Measurements from ENCODE around the gene MTUS2. TPM values are rescaled to one million over a fixed set of nuclear protein-coding genes. Genes with fewer than 3 reads are reported as not detected.

Gene MTUS2
- total and polyA plus RNA-seq, 2 donors (not counting 3 experiments of a cell fraction or from before 2014, with no cell fraction given): not detected

DNA sequence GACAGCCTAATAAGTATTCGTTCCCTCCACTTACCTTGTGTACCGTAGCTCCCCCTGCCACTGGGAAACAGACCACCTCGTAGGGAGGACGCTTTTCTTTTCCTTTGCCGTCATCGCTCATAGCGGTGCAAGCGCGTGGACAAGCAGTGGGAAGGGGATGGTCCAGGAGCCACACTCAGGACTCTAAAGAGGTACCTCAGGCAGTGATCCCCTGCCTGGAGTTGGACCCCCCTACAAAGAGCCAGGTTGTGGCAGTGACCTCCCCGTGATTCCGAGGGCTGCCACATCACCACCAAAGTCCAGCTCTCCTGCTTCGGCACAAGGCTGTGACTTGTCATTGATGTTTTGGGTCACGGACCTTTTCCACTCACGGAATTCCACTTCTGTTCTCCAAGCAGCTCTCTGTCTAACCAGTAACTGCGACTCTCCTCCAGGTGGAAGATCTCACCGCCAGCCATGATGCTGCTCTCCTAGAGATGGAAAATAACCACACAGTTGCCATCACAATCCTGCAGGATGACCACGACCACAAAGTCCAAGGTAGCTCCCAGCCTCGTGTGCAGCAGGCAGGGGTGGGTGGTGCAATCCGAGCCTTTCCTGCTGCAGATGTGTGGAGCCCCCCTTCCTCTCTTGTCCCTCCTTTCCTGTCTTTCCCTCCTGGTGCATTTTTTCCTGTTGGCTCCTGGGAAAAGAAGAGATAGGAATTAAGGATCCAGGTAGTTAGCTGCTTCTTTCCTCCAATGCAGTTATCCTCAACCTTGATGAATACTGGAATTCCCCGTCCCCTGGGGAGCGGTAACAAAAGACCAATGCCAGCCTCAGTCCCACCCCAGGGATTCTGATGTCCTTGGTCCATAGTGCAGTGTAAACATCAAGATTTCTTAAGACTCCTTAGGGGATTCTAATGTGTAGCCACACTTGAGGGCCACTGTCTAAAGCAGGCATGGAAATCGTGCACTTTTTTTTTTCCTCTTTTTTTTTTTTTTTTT is 667.6 kb downstream of the MTUS2 start:
- dilution Hi-C loops (cut with MboI; ENCODE audit: extremely low pct_ligation_motif_present, low sequenced_read_pairs) (no loop called here), intact Hi-C loops (cut with micrococcal nuclease) (no loop called here)
- no peak overlapping the region for H3K27ac ChIP-seq (ENCODE audit: insufficient read depth, low read depth, low read length)
- peaks cover 0 to 5% of the 10 kb centered on the region in 2 experiments for H3K27me3 ChIP-seq (ENCODE audit: control insufficient read depth in 2 of 2, insufficient read depth in 2 of 2, low read length in 2 of 2)
- TF ChIP-seq POLR2AphosphoS5 (IDR thresholded peaks at IDR 0.05; ENCODE audit: insufficient read depth, low read depth, low read length): no peak
- TF ChIP-seq EZH2 (IDR thresholded peaks at IDR 0.05; ENCODE audit: borderline replicate concordance, low read depth, low read length, severe bottlenecking): no peak
- TF ChIP-seq, protein P1, sequence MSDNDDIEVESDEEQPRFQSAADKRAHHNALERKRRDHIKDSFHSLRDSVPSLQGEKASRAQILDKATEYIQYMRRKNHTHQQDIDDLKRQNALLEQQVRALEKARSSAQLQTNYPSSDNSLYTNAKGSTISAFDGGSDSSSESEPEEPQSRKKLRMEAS (IDR thresholded peaks at IDR 0.05; ENCODE audit: insufficient read depth, insufficient read length): no peak
- TF ChIP-seq, protein P2, sequence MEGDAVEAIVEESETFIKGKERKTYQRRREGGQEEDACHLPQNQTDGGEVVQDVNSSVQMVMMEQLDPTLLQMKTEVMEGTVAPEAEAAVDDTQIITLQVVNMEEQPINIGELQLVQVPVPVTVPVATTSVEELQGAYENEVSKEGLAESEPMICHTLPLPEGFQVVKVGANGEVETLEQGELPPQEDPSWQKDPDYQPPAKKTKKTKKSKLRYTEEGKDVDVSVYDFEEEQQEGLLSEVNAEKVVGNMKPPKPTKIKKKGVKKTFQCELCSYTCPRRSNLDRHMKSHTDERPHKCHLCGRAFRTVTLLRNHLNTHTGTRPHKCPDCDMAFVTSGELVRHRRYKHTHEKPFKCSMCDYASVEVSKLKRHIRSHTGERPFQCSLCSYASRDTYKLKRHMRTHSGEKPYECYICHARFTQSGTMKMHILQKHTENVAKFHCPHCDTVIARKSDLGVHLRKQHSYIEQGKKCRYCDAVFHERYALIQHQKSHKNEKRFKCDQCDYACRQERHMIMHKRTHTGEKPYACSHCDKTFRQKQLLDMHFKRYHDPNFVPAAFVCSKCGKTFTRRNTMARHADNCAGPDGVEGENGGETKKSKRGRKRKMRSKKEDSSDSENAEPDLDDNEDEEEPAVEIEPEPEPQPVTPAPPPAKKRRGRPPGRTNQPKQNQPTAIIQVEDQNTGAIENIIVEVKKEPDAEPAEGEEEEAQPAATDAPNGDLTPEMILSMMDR (IDR thresholded peaks at IDR 0.05; ENCODE audit: extremely low read depth in 1 of 2, insufficient read depth in 1 of 2, low read depth in 1 of 2, low read length in 2 of 2): no peak
- TF ChIP-seq GATA2 (IDR thresholded peaks at IDR 0.05; ENCODE audit: insufficient read depth, insufficient read length, low read depth, low read length): no peak
- TF ChIP-seq POLR2A (IDR thresholded peaks at IDR 0.05; ENCODE audit: low read depth, low read length): no peak
- TF ChIP-seq MYC (IDR thresholded peaks at IDR 0.05; ENCODE audit: low read depth, low read length): no peak
- no peak for TF ChIP-seq FOS (IDR thresholded peaks at IDR 0.05; ENCODE audit: borderline replicate concordance, insufficient read depth, low read length)
- no peak for TF ChIP-seq JUN (IDR thresholded peaks at IDR 0.05; ENCODE audit: borderline replicate concordance, insufficient read depth, insufficient read length, low read depth)
- H3K9ac ChIP-seq (replicated peaks; ENCODE audit: extremely low read depth, insufficient read depth, low read length): no peak overlapping the region
- H3K9me1 ChIP-seq (replicated peaks; ENCODE audit: control insufficient read depth, extremely low read depth, insufficient read depth, low read length): no peaks in the 10 kb centered on the region
- no peak overlapping the region for H3K4me3 ChIP-seq (replicated peaks in 1 of 3; ENCODE audit: insufficient read depth in 1 of 3, low read depth in 1 of 3, low read length in 3 of 3)
- POLR2A ChIA-PET: no interaction called here
- CTCF ChIA-PET: interaction anchor here (5.5 kb wide), 1 partner anchor 15 kb away, joined by 32 read pairs; no protein-coding TSS in a partner anchor
- BruUV-seq (replicated peaks): no TSS peak
- H3K79me2 ChIP-seq (ENCODE audit: control insufficient read depth, insufficient read depth, low read length): no peaks in the 10 kb centered on the region
- no peak overlapping the region for H3K4me2 ChIP-seq (ENCODE audit: insufficient read depth, low read length)
- H3K36me3 ChIP-seq (ENCODE audit: control insufficient read depth in 2 of 2, extremely low read depth in 1 of 2, insufficient read depth in 2 of 2, low read length in 2 of 2): no peaks in the 10 kb centered on the region
- no peaks in the 10 kb centered on the region for H3K4me1 ChIP-seq (ENCODE audit: control insufficient read depth, extremely low read depth, insufficient read depth, low read length)
- DNase-seq (ENCODE audit: low read depth, low spot score): no peak
- no peaks in the 10 kb centered on the region for H4K20me1 ChIP-seq (replicated peaks; ENCODE audit: control insufficient read depth, extremely low read depth, insufficient read depth, low read length)
- no peak overlapping the region for H2AFZ ChIP-seq (ENCODE audit: low read depth, low read length)
- no peak for FAIRE-seq
- H3K9me3 ChIP-seq (replicated peaks; ENCODE audit: control insufficient read depth, insufficient read depth, low read length): no peaks in the 10 kb centered on the region
